ENCODE data around the gene NCK2.

The NCK2 gene

DNA sequence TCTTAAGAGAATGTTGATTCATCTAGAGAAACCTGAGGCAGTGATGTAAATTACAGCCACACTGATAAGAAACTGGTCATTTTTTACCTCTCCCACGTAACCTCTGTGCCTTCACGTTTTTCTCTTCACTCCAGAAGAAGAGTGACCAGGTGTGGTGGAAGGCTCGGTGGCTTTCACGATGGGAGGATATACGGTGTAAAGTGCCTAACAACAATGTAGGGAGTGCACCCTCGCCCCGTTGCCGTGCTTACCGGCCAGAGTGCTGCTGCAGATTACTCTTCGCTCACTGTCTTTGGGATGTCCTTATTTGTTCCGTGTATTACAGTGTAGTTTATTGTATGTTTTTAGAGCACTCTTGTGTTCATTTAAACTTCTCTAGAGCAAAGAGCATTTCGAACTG is 46.5 kb downstream of the NCK2 start:
- no peak overlapping the region for H3K4me3 ChIP-seq (ENCODE audit: low read depth, low read length)

DNA sequence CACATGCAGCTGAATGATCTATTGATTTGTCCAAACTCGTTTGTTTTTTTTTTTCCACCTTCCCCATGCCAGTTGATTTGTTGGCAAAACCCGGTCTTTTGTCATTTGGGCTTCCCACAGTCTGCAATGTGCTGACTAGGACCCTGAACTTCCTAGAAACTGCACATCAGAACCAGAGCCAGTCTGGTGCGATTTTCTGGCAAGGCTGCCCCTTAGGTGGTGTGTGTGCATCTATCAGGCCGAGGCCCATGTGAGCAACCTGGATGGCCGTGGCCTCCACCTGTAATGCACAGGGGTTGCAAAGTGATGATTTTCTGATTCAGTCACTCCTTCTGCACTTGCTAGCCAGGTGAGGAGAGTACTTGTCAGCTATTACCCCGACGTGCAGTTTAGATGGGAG is 47.8 kb downstream of the NCK2 start:
- DNase-seq (ENCODE audit: low read depth, low spot score) = no peak

More for the DNA sequence above, 46.5 kb downstream of the NCK2 start:
- no peak for DNase-seq (ENCODE audit: low read depth, low spot score)
- in situ Hi-C loops (cut with HindIII; ENCODE audit: low sequenced_read_pairs) = no loop called here
- TF ChIP-seq, protein P1, sequence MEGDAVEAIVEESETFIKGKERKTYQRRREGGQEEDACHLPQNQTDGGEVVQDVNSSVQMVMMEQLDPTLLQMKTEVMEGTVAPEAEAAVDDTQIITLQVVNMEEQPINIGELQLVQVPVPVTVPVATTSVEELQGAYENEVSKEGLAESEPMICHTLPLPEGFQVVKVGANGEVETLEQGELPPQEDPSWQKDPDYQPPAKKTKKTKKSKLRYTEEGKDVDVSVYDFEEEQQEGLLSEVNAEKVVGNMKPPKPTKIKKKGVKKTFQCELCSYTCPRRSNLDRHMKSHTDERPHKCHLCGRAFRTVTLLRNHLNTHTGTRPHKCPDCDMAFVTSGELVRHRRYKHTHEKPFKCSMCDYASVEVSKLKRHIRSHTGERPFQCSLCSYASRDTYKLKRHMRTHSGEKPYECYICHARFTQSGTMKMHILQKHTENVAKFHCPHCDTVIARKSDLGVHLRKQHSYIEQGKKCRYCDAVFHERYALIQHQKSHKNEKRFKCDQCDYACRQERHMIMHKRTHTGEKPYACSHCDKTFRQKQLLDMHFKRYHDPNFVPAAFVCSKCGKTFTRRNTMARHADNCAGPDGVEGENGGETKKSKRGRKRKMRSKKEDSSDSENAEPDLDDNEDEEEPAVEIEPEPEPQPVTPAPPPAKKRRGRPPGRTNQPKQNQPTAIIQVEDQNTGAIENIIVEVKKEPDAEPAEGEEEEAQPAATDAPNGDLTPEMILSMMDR (IDR thresholded peaks at IDR 0.05; ENCODE audit: low read depth, low read length) = no peak

GRCh38 chr2:105793196-105793975 is 48.7 kb downstream of the NCK2 start:
- no peak overlapping the region for H3K4me3 ChIP-seq (ENCODE audit: low read depth, low read length)
- TF ChIP-seq, protein P1 (IDR thresholded peaks at IDR 0.05; ENCODE audit: low read depth, low read length) = no peak
- in situ Hi-C loops (cut with HindIII; ENCODE audit: low sequenced_read_pairs) = no loop called here
- DNase-seq (ENCODE audit: low read depth, low spot score) = no peak

More for the DNA sequence above, 47.8 kb downstream of the NCK2 start:
- in situ Hi-C loops (cut with HindIII; ENCODE audit: low sequenced_read_pairs) = no loop called here
- TF ChIP-seq, protein P1 (IDR thresholded peaks at IDR 0.05; ENCODE audit: low read depth, low read length) = no peak
- H3K4me3 ChIP-seq (ENCODE audit: low read depth, low read length) = no peak overlapping the region

GRCh38 chr2:105794926-105795574 is 50.3 kb downstream of the NCK2 start:
- TF ChIP-seq, protein P1 (IDR thresholded peaks at IDR 0.05; ENCODE audit: low read depth, low read length) = no peak
- no peak overlapping the region for H3K4me3 ChIP-seq (ENCODE audit: low read depth, low read length)
- no peak for DNase-seq (ENCODE audit: low read depth, low spot score)
- in situ Hi-C loops (cut with HindIII; ENCODE audit: low sequenced_read_pairs) = no loop called here

- DNase-seq (ENCODE audit: low read depth, low spot score) = no peak
- TF ChIP-seq, protein P1 (IDR thresholded peaks at IDR 0.05; ENCODE audit: low read depth, low read length) = no peak
- H3K4me3 ChIP-seq (ENCODE audit: low read depth, low read length) = no peak overlapping the region
- in situ Hi-C loops (cut with HindIII; ENCODE audit: low sequenced_read_pairs) = no loop called here
Measured at GRCh38 chr2:105795575-105795934, 50.8 kb downstream of the NCK2 start.

DNA sequence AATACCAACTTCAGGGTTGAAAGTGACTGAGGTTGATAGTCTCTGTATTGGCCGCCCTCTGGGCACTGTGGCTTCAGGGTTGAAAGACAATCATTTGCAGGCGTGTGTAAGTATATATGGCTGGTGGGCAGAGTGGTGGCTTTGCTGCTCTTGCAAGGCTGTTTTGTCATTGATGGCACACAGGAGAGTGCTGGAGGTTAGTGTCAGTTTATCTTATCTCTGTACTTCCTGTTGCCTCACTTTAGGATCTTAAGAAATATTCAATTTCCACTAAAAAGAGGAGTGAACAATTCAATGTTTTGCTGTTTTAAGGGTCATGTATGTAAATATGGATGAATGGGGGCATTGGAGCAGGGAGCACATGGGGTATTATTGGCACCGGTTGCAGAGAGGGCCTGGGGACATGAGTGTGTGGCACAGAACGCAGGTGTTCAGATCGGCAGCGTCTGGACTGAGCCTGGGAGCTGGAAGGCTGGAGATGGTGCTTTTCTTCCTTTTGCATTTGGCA is 51.5 kb downstream of the NCK2 start:
- in situ Hi-C loops (cut with HindIII; ENCODE audit: low sequenced_read_pairs) = no loop called here
- no peak overlapping the region for H3K4me3 ChIP-seq (ENCODE audit: low read depth, low read length)
- no peak for DNase-seq (ENCODE audit: low read depth, low spot score)
- TF ChIP-seq, protein P1 (IDR thresholded peaks at IDR 0.05; ENCODE audit: low read depth, low read length) = no peak

All from astrocyte of the spinal cord (primary cell).